RPMI7951 (cell line): ENCODE data around the gene SLC35D2. TPM values are rescaled to one million over a fixed set of nuclear protein-coding genes. Genes with fewer than 3 reads are reported as not detected.
"Not testable (repeated sequence)": the region's sequence is repeated elsewhere in the genome, so short reads cannot be mapped to it uniquely, and the experiment has no call there.

ENCODE experiments used
- DNase-seq: peaks from one replicate; pipeline ENCODE4 v3.0.0-alpha.2; 2012; ENCODE audit warnings: low read depth
- total RNA-seq: library from RNA; depleted of rRNA; stranded (reverse); fragments of >200 nt; shearing (Covaris generic); gene quantifications from 2 replicates; pipeline ENCODE4 v1.2.3, GENCODE V29; 2014

SLC35D2 gene
- total RNA-seq, 1 experiment from 2014 or later = 21.3 TPM

- DNase-seq = no peak
These were observed 16.8 kb upstream of the SLC35D2 start for GRCh38 chr9:96400132-96400910.

GRCh38 chr9:96399325-96399633, 15.8 kb upstream of the SLC35D2 start:
- DNase-seq = no peak

GRCh38 chr9:96398582-96399324, 15.2 kb upstream of the SLC35D2 start:
- no peak for DNase-seq

GRCh38 chr9:96395964-96396363, 12.5 kb upstream of the SLC35D2 start:
- no peak for DNase-seq

GRCh38 chr9:96394832-96395496, 11.5 kb upstream of the SLC35D2 start:
- DNase-seq = no peak

GRCh38 chr9:96392263-96392662, 8.8 kb upstream of the SLC35D2 start:
- no peak for DNase-seq

GRCh38 chr9:96391021-96391765, 7.7 kb upstream of the SLC35D2 start:
- DNase-seq = no peak

GRCh38 chr9:96388144-96388543, 4.6 kb upstream of the SLC35D2 start:
- no peak for DNase-seq

- no peak for DNase-seq
These were observed 2.6 kb upstream of the SLC35D2 start for GRCh38 chr9:96386157-96386556.

- DNase-seq = no peak
These were observed 709 bp downstream of the SLC35D2 start for GRCh38 chr9:96382839-96383164.

- peak; percentile 47 for DNase-seq
These were observed 1.3 kb downstream of the SLC35D2 start for GRCh38 chr9:96382175-96382574.

GRCh38 chr9:96381696-96382095, 1.8 kb downstream of the SLC35D2 start:
- no peak for DNase-seq

GRCh38 chr9:96381125-96381524, 2.4 kb downstream of the SLC35D2 start:
- no peak for DNase-seq

- DNase-seq = no peak
These were observed 4.0 kb downstream of the SLC35D2 start for GRCh38 chr9:96379461-96379860.

- DNase-seq = no peak
These were observed 5.3 kb downstream of the SLC35D2 start for GRCh38 chr9:96378187-96378586.

- peak; percentile 40 for DNase-seq
These were observed 6.3 kb downstream of the SLC35D2 start for GRCh38 chr9:96376891-96377874.

GRCh38 chr9:96375507-96375906, 8.0 kb downstream of the SLC35D2 start:
- not testable (repeated sequence) for DNase-seq

- no peak for DNase-seq
These were observed 15.6 kb downstream of the SLC35D2 start for GRCh38 chr9:96367943-96368342.

- no peak for DNase-seq
These were observed 20.1 kb downstream of the SLC35D2 start for GRCh38 chr9:96363175-96363967.

GRCh38 chr9:96362119-96362518, 21.4 kb downstream of the SLC35D2 start:
- not testable (repeated sequence) for DNase-seq
